ENCODE data around the gene USP48. TPM values are rescaled to one million over a fixed set of nuclear protein-coding genes. Genes with fewer than 3 reads are reported as not detected.

The USP48 gene
- total RNA-seq, 4 donors from 2014 or later, result 55.2 to 80.9 (median 61.6) TPM

DNA sequence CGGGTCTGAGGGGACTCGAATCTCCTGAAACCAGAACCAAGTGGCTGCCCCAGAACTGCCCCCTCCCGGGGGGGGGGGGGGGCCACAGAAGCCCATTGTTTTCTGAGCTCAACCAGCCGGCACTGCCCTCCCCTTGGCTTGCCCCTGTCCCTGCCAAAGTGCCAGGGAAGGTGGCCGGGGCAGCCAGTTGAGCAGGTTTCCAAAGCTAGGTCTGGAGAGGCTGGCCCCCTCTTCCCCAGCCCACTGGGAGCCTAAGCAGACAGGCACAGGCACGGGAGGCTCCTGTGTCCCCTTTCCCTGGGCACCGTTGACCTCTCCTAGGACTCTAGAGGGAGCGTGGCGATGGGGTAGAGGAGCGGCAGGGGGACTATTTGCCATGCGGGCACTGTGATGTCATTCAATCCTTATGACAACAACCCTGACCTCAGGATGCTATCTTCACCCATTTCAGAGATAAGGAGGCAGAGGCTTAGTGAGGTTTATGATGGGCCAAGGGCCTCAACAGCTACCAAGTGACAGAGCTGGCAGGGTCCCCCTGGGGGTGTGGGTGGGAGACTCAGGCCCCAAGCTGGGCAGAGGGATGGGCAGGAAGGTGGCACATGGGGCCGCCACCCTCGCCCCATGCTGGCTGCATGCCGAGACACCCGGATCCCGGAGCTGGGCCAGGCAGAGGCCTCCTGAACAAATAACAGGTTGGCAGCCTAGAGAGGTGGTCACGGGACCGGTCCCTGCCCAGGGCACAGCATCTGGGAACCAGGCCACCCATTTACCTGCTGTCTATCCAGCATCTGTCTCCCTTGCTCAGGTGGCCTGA, 148.8 kb downstream of the USP48 start:
- TF ChIP-seq, protein P1, sequence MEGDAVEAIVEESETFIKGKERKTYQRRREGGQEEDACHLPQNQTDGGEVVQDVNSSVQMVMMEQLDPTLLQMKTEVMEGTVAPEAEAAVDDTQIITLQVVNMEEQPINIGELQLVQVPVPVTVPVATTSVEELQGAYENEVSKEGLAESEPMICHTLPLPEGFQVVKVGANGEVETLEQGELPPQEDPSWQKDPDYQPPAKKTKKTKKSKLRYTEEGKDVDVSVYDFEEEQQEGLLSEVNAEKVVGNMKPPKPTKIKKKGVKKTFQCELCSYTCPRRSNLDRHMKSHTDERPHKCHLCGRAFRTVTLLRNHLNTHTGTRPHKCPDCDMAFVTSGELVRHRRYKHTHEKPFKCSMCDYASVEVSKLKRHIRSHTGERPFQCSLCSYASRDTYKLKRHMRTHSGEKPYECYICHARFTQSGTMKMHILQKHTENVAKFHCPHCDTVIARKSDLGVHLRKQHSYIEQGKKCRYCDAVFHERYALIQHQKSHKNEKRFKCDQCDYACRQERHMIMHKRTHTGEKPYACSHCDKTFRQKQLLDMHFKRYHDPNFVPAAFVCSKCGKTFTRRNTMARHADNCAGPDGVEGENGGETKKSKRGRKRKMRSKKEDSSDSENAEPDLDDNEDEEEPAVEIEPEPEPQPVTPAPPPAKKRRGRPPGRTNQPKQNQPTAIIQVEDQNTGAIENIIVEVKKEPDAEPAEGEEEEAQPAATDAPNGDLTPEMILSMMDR (IDR thresholded peaks at IDR 0.05; ENCODE audit: low read depth), result no peak

DNA sequence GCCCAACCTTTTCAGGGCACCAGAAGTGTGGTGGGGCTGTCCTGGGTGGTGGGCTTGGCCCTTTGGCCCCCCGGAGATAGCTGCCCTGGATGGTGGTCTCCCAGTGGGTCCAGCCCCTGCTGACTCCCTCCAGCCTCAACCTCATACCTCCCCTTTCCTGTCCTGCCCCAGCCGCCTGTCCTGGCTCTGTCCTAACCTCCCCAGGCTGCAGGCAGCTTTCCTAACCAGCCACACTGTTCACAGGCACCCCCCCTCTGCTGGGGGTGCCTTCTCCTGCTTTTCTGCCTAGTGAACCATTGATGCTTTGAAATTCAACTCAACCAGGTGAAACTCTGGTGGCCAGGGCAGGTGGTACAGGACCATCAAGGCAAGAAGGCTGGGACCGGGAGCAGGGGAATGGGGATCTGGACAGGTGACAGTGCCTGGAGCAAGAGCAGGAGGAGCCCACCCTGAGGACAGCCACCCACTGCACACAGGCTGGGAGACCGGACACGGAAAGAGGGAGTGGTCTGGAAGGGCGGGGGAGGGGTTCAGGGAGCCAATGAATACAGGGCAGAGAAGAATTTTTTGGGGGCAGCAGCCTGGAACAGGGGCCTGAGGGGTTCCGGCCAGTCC, 149.7 kb downstream of the USP48 start:
- TF ChIP-seq, protein P1 (IDR thresholded peaks at IDR 0.05; ENCODE audit: low read depth), result no peak

DNA sequence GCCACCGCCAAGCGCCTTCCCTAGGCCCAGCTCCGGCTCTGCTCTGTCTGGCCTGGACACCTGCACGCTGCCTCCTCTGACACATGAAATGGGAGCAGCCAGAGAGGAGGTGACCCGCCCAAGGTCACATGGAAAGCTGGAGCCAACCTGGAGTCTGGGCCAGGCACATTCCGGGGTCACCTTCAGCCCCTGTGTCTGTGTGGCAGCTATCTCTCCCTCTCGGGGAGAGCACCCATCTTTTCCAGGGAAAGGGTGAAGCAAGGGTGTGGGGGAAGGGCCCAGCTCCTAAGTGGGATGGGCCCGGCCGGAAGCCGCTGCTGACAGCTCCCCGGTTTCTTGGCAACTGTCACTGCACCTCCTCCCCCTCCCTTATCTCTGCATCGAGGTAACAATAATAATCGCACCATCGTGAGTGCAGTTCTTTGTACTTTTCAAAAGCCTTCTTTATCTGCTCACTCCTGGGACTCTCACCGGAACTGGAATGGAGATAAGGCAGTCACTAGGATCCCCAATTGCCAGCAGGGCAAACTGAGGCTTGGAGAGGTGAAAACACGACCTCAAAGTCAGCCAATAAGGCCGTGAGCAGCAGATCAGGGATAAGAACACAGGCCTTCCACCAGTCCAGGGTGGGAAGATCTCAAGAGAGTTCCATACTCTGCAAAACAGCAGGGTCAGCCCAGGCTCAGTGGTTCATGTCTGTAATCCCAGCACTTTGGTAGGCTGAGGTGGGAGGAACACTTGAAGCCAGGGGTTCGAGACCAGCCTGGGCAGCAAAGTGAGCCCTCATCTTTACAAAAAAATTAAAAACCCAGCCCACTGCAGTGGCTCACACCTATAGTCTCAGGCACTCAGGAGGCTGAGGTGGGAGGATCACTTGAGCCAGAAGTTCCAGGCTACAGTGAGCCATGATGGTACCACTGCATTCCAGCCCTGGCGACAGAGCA, 150.7 kb downstream of the USP48 start:
- TF ChIP-seq, protein P1 (IDR thresholded peaks at IDR 0.05; ENCODE audit: low read depth), result no peak

DNA sequence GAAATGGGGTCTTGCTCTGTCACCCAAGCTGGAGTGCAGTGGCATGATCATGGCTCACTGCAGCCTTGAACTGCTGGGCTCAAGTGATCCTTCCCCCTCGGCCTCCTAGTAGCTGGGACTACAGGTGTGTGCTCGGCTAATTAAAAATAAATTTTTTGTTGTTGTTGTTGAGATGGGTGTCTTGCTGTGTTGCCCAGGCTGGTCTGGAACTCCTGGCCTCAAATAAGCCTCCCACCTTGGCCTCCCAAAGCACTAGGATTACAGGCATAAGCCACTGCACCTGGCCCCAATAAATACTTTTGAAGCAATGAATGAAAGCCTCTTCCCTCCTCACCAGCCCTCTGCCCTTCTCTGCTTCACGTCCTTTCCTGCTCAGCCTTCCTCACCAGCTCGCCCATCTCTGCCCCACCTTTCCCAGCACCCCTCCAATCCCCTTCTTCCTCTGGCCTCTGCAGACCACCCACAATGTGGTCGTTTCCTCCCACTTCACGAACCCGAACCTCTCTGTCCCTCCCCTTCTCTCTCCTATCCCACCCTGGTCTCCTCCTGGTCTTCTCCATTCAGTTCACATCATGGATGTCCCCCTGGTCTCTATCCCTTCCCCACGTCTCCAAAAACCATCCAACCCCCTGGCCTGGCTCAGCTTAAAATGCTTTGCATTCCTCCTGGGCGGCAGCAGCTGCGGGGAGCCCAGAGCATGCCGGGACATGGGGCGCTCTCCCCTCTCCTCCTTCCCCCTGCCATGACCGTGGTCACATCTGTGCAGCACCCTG, 152.2 kb downstream of the USP48 start:
- TF ChIP-seq, protein P1 (IDR thresholded peaks at IDR 0.05; ENCODE audit: low read depth), result no peak

DNA sequence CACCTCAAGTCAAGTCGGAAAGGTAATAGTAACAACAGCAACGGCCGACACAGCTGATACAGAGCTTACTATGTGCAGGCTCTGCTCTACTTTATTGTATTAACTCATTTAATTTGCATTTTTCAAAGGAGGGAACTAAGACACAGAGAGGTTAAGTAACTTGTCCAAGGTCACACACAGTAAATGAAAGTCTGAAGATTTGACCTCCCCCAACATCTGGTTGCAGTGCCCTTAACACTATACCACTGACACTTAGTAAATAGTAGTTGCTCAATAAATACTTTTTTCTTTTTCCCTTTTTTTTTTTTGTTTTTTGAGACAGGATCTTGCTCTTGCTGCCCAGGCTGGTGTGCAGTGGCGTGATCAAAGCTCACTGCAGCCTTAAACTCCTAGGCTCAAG, 153.0 kb downstream of the USP48 start:
- TF ChIP-seq, protein P1 (IDR thresholded peaks at IDR 0.05; ENCODE audit: low read depth), result no peak

DNA sequence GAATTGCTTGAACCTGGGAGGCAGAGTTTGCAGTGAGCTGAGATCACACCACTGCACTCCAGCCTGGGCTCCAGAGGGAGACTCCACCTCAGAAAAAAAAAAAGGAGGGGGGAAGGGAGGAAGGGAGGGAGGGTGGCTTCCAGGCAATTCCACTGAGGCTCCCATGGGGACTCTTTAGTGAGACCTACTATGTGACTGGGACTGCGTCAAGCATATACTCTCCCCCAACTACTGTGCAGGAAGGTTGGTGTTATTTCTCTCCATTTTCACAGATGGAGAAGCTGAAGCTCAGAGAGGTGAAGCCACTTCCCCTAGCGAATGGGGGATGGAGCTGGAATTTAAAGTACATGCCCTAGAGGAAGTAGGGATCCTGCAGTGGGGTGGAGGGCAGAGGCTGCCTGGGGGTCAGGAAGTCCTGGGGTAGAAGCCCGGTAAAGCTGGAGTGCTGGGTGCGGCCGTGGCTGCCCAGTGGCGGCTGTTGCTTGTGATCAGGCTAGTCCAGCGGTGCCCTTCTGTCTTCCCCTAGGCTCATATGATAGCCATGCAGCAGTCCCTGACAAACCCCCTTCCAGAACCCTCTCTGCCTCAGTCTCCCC, 154.1 kb downstream of the USP48 start:
- TF ChIP-seq, protein P1 (IDR thresholded peaks at IDR 0.05; ENCODE audit: low read depth), result no peak

Other genes with a start within 250 kb of the USP48 start
- under 1 TPM in 2 of 4 donors, not detected in 2; 0.17 to 0.22 TPM for gene RAP1GAP, start 113.8 kb downstream of the USP48 start, total RNA-seq
- gene LDLRAD2, start 29.1 kb upstream of the USP48 start, total RNA-seq, result not detected
- 100 to 1,000 TPM in 3 of 4 donors, 10 to 100 TPM in 1; 90.5 to 556 (median 207) TPM for gene HSPG2, start 154.2 kb upstream of the USP48 start, total RNA-seq
- gene CELA3B, start 193.9 kb upstream of the USP48 start, total RNA-seq, result not detected
- not detected for gene CELA3A, start 218.5 kb upstream of the USP48 start, total RNA-seq